ENCODE measurements around the gene ESF1. TPM values are rescaled to one million over a fixed set of nuclear protein-coding genes. Genes with fewer than 3 reads are reported as not detected.

Gene ESF1
- polyA plus RNA-seq, 1 experiment = 6.2 TPM

GRCh38 chr20:13671916-13672378, 112.8 kb downstream of the ESF1 start:
- peaks cover 9% of the 10 kb centered on the region for H3K27me3 ChIP-seq (ENCODE audit: control insufficient read depth, insufficient read depth, low read length)
- no peak for DNase-seq (ENCODE audit: low read depth, low spot score)
- POLR2A ChIA-PET = no interaction called here
- no peak overlapping the region for H3K27ac ChIP-seq (ENCODE audit: low read depth, low read length)
- H3K9me3 ChIP-seq (ENCODE audit: control insufficient read depth, insufficient read depth, low read length) = no peaks in the 10 kb centered on the region
- CTCF ChIA-PET = interaction anchor here (0.6 kb wide), 1 partner anchor 100 kb away, joined by 7 read pairs; no protein-coding TSS in a partner anchor
- TF ChIP-seq, protein P1, sequence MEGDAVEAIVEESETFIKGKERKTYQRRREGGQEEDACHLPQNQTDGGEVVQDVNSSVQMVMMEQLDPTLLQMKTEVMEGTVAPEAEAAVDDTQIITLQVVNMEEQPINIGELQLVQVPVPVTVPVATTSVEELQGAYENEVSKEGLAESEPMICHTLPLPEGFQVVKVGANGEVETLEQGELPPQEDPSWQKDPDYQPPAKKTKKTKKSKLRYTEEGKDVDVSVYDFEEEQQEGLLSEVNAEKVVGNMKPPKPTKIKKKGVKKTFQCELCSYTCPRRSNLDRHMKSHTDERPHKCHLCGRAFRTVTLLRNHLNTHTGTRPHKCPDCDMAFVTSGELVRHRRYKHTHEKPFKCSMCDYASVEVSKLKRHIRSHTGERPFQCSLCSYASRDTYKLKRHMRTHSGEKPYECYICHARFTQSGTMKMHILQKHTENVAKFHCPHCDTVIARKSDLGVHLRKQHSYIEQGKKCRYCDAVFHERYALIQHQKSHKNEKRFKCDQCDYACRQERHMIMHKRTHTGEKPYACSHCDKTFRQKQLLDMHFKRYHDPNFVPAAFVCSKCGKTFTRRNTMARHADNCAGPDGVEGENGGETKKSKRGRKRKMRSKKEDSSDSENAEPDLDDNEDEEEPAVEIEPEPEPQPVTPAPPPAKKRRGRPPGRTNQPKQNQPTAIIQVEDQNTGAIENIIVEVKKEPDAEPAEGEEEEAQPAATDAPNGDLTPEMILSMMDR (IDR thresholded peaks at IDR 0.05; ENCODE audit: low read depth, low read length) = no peak
- H3K4me3 ChIP-seq (ENCODE audit: low read depth, low read length) = no peak overlapping the region

DNA sequence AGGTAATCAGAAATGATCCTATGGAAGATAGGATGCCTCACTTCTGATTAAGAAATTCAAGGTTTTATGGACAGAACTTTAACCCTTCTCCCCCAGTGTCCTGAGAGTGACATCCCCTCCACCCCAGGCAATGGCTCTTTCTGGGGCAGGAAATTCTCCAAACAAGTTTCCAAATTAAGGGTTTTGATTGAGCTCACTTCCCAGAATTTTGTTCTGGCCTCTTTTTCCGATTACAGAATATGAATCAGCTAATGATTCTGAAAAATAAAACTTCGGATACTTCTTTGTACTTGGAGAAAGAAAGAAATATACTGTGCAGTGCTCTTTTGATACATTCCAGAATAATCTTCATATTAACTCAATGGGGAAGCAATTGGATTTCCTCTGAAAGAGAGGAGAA, 113.2 kb downstream of the ESF1 start:
- peaks cover 9% of the 10 kb centered on the region for H3K27me3 ChIP-seq (ENCODE audit: control insufficient read depth, insufficient read depth, low read length)
- H3K27ac ChIP-seq (ENCODE audit: low read depth, low read length) = no peak overlapping the region
- ChIA-PET POLR2A (no interaction called here), CTCF (interaction anchor here (0.6 kb wide), 1 partner anchor 100 kb away, joined by 7 read pairs; no protein-coding TSS in a partner anchor)
- no peak for DNase-seq (ENCODE audit: low read depth, low spot score)
- H3K9me3 ChIP-seq (ENCODE audit: control insufficient read depth, insufficient read depth, low read length) = no peaks in the 10 kb centered on the region
- TF ChIP-seq, protein P1 (IDR thresholded peaks at IDR 0.05; ENCODE audit: low read depth, low read length) = no peak
- no peak overlapping the region for H3K4me3 ChIP-seq (ENCODE audit: low read depth, low read length)

DNA sequence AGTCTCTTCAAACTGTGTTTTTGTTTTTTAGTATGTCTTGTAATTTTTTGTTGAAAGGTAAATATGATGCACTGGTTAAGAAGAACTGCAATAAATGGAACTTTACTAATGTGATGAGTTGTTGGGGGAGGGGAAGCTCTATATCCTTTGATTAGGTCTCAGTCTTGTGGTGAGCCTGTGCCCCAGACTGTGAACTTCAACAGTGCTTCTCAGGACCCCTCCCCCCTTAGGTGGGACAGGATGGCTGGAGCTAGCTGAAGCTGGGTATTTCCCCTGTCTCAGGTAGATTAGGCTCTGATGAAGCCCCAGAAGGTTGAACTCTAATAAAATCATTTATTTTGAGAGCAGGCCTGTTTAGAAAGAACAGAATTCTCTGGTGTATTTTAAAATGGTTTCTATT, 114.6 kb downstream of the ESF1 start:
- H3K9me3 ChIP-seq (ENCODE audit: control insufficient read depth, insufficient read depth, low read length) = no peaks in the 10 kb centered on the region
- ChIA-PET POLR2A (no interaction called here), CTCF (no interaction called here)
- H3K27ac ChIP-seq (ENCODE audit: low read depth, low read length) = no peak overlapping the region
- no peak overlapping the region for H3K4me3 ChIP-seq (ENCODE audit: low read depth, low read length)
- TF ChIP-seq, protein P1 (IDR thresholded peaks at IDR 0.05; ENCODE audit: low read depth, low read length) = no peak
- peaks cover 9% of the 10 kb centered on the region for H3K27me3 ChIP-seq (ENCODE audit: control insufficient read depth, insufficient read depth, low read length)
- DNase-seq (ENCODE audit: low read depth, low spot score) = no peak

- no peak for DNase-seq (ENCODE audit: low read depth, low spot score)
- no peaks in the 10 kb centered on the region for H3K27me3 ChIP-seq (ENCODE audit: control insufficient read depth, insufficient read depth, low read length)
- POLR2A ChIA-PET = no interaction called here
- no peak overlapping the region for H3K4me3 ChIP-seq (ENCODE audit: low read depth, low read length)
- TF ChIP-seq, protein P1 (IDR thresholded peaks at IDR 0.05; ENCODE audit: low read depth, low read length) = no peak
- H3K9me3 ChIP-seq (ENCODE audit: control insufficient read depth, insufficient read depth, low read length) = no peaks in the 10 kb centered on the region
- no peak overlapping the region for H3K27ac ChIP-seq (ENCODE audit: low read depth, low read length)
- CTCF ChIA-PET = no interaction called here
Measured at GRCh38 chr20:13665709-13666395, 118.9 kb downstream of the ESF1 start.

Other genes with a start within 250 kb of the ESF1 start
- gene TASP1, start 146.0 kb downstream of the ESF1 start, polyA plus RNA-seq (2011; rRNA removed) = 5.1 and 6.0 TPM in 2 replicates
- gene NDUFAF5, start 109 bp upstream of the ESF1 start, polyA plus RNA-seq (2011; rRNA removed) = 18.4 and 24.1 TPM in 2 replicates
- not detected in 2 replicates for gene SEL1L2, start 205.7 kb upstream of the ESF1 start, polyA plus RNA-seq (2011; rRNA removed)
- 0.02 TPM in 1 of 2 replicates, not detected in the other for gene MACROD2, start 210.6 kb upstream of the ESF1 start, polyA plus RNA-seq (2011; rRNA removed)

All from AG04450 (cell line).